AG20443 (cell line): ENCODE measurements around the gene ANKRD55.
"Not testable (repeated sequence)": the region's sequence is repeated elsewhere in the genome, so short reads cannot be mapped to it uniquely, and the experiment has no call there.

Source experiments
- DNase-seq: peaks from one replicate; pipeline ENCODE4 v3.0.0; 2012; ENCODE audit warnings: low spot score, mixed read lengths

ANKRD55 gene

GRCh38 chr5:56233230-56233629, at the start of gene ANKRD55:
Gene ANKRD55, minus strand, starts transcription at chr5:56233330. Its CDS starts 417 bp downstream, at chr5:56232913.
- DNase-seq, result no peak

GRCh38 chr5:56282216-56282615, 49.1 kb upstream of the ANKRD55 start:
- DNase-seq, result no peak

GRCh38 chr5:56281489-56282165, 48.5 kb upstream of the ANKRD55 start:
- no peak for DNase-seq

- peak; percentile 71 for DNase-seq
These were observed 46.8 kb upstream of the ANKRD55 start for GRCh38 chr5:56279979-56280378.

GRCh38 chr5:56279291-56279690, 46.2 kb upstream of the ANKRD55 start:
- no peak for DNase-seq

GRCh38 chr5:56278335-56278753, 45.2 kb upstream of the ANKRD55 start:
- DNase-seq, result peak; percentile 75

- DNase-seq, result no peak
These were observed 44.4 kb upstream of the ANKRD55 start for GRCh38 chr5:56277573-56277972.

GRCh38 chr5:56273376-56273955, 40.3 kb upstream of the ANKRD55 start:
- DNase-seq, result no peak

- DNase-seq, result no peak
These were observed 39.6 kb upstream of the ANKRD55 start for GRCh38 chr5:56272765-56273164.

- peak; percentile 84 for DNase-seq
These were observed 37.6 kb upstream of the ANKRD55 start for GRCh38 chr5:56270568-56271392.

GRCh38 chr5:56270058-56270457, 36.9 kb upstream of the ANKRD55 start:
- no peak for DNase-seq

GRCh38 chr5:56269216-56269927, 36.2 kb upstream of the ANKRD55 start:
- peak; percentile 64 for DNase-seq

GRCh38 chr5:56268707-56269106, 35.6 kb upstream of the ANKRD55 start:
- DNase-seq, result not testable (repeated sequence)

GRCh38 chr5:56267856-56268255, 34.7 kb upstream of the ANKRD55 start:
- DNase-seq, result no peak

GRCh38 chr5:56264417-56265025, 31.4 kb upstream of the ANKRD55 start:
- peak; percentile 26 for DNase-seq

- no peak for DNase-seq
These were observed 29.1 kb upstream of the ANKRD55 start for GRCh38 chr5:56262279-56262678.

GRCh38 chr5:56259002-56259511, 25.9 kb upstream of the ANKRD55 start:
- DNase-seq, result peak; percentile 82

GRCh38 chr5:56257763-56258529, 24.8 kb upstream of the ANKRD55 start:
- not testable (repeated sequence) for DNase-seq

GRCh38 chr5:56257010-56257409, 23.9 kb upstream of the ANKRD55 start:
- no peak for DNase-seq

- DNase-seq, result no peak
These were observed 22.4 kb upstream of the ANKRD55 start for GRCh38 chr5:56255502-56255901.

- no peak for DNase-seq
These were observed 20.8 kb upstream of the ANKRD55 start for GRCh38 chr5:56253924-56254323.
